Right atrium auricular region (tissue), 2 donors: ENCODE results near the gene PPID. TPM values are rescaled to one million over a fixed set of nuclear protein-coding genes. Genes with fewer than 3 reads are reported as not detected.
"Not testable (repeated sequence)": the region's sequence is repeated elsewhere in the genome, so short reads cannot be mapped to it uniquely, and the experiment has no call there.

Experiments
- DNase-seq: peaks from one replicate; pipeline ENCODE4 v3.0.0-alpha.2; 2019; ENCODE audit warnings: low spot score
- H3K27ac ChIP-seq, 2 donors: fragments of 200-600 bp; sonication (generic); 1 replicate in 1 of 2; 2 replicates in 1 of 2; pipeline ENCODE4 v1.5.1; 2016 to 2019
- H3K27me3 ChIP-seq, 2 donors: fragments of 200-600 bp; sonication (generic); one replicate each; pipeline versions ENCODE4 v1.5.1 to v1.6.0; 2017 to 2019
- H3K36me3 ChIP-seq: fragments of 200-600 bp; sonication (generic); one replicate; pipeline ENCODE4 v1.5.1; 2016
- H3K4me1 ChIP-seq, 2 donors: fragments of 200-600 bp; sonication (generic); one replicate each; pipeline versions ENCODE4 v1.5.1 to v1.6.0; 2017 to 2019
- H3K4me3 ChIP-seq, 2 donors: fragments of 200-600 bp; sonication (generic); 1 replicate in 1 of 2; 2 replicates in 1 of 2; pipeline ENCODE4 v1.5.1; 2017 to 2019; ENCODE audit warnings: mild to moderate bottlenecking in 1 of 2, moderate library complexity in 1 of 2
- H3K9me3 ChIP-seq, 2 donors: fragments of 200-600 bp; sonication (generic); one replicate each; pipeline ENCODE4 v1.5.1; 2019
- CTCF ChIP-seq, 2 donors: fragments of 200-600 bp; sonication (generic); IDR thresholded peaks; one replicate each; pipeline ENCODE4 v1.5.1; 2019; ENCODE audit warnings: antibody characterized with exemption in 2 of 2
- total RNA-seq, 2 donors: library from RNA; depleted of rRNA; stranded (reverse); fragments of >200 nt; gene quantifications; one replicate each; pipeline ENCODE4 v1.1.0, GENCODE V29; 2016

The PPID gene
- total RNA-seq, 2 donors from 2014 or later: 18.0 to 31.9 TPM

- H3K9me3 ChIP-seq: no peaks in the 10 kb centered on the region
- H3K27me3 ChIP-seq: no peaks in the 10 kb centered on the region
- no peak for TF ChIP-seq CTCF (IDR thresholded peaks at IDR 0.05)
- no peak overlapping the region for H3K27ac ChIP-seq
- DNase-seq: no peak
- no peaks in the 10 kb centered on the region for H3K4me1 ChIP-seq
- H3K4me3 ChIP-seq: no peak overlapping the region
- H3K36me3 ChIP-seq: no peaks in the 10 kb centered on the region
These were observed 35.5 kb upstream of the PPID start for GRCh38 chr4:158758703-158759102.

- Histone ChIP-seq H3K9me3 (no peaks in the 10 kb centered on the region), H3K36me3 (no peaks in the 10 kb centered on the region), H3K27me3 (no peaks in the 10 kb centered on the region), H3K27ac (no peak overlapping the region), H3K4me1 (no peaks in the 10 kb centered on the region), H3K4me3 (no peak overlapping the region)
- no peak for DNase-seq
- TF ChIP-seq CTCF (IDR thresholded peaks at IDR 0.05): no peak
These were observed 34.9 kb upstream of the PPID start for GRCh38 chr4:158758142-158758541.

- Histone ChIP-seq H3K4me1 (no peaks in the 10 kb centered on the region), H3K9me3 (no peaks in the 10 kb centered on the region), H3K4me3 (no peak overlapping the region), H3K36me3 (no peaks in the 10 kb centered on the region), H3K27ac (no peak overlapping the region), H3K27me3 (no peaks in the 10 kb centered on the region)
- TF ChIP-seq CTCF (IDR thresholded peaks at IDR 0.05): no peak
- no peak for DNase-seq
These were observed 33.4 kb upstream of the PPID start for GRCh38 chr4:158756588-158756987.

- H3K4me1 ChIP-seq, H3K27me3 ChIP-seq, DNase-seq, H3K27ac ChIP-seq, H3K4me3 ChIP-seq, H3K9me3 ChIP-seq, H3K36me3 ChIP-seq: not testable (repeated sequence)
These were observed 32.6 kb upstream of the PPID start for GRCh38 chr4:158755819-158756218.

- TF ChIP-seq CTCF (IDR thresholded peaks at IDR 0.05): no peak
- Histone ChIP-seq H3K4me3 (no peak overlapping the region), H3K36me3 (no peaks in the 10 kb centered on the region), H3K9me3 (no peaks in the 10 kb centered on the region), H3K27me3 (no peaks in the 10 kb centered on the region), H3K27ac (no peak overlapping the region), H3K4me1 (no peaks in the 10 kb centered on the region)
- no peak for DNase-seq
These were observed 31.4 kb upstream of the PPID start for GRCh38 chr4:158754385-158755180.

- H3K36me3 ChIP-seq: no peaks in the 10 kb centered on the region
- H3K9me3 ChIP-seq: no peaks in the 10 kb centered on the region
These were observed 27.2 kb upstream of the PPID start for GRCh38 chr4:158750379-158750778.

GRCh38 chr4:158746537-158746936 is 23.3 kb upstream of the PPID start:
- not testable (repeated sequence) for H3K4me1 ChIP-seq, H3K27me3 ChIP-seq, H3K36me3 ChIP-seq, H3K27ac ChIP-seq, H3K4me3 ChIP-seq, DNase-seq, H3K9me3 ChIP-seq

More at GRCh38 chr4:158750379-158750778, 27.2 kb upstream of the PPID start:
- Histone ChIP-seq H3K27me3 (no peaks in the 10 kb centered on the region), H3K4me1 (no peaks in the 10 kb centered on the region), H3K4me3 (no peak overlapping the region), H3K27ac (no peak overlapping the region)
- TF ChIP-seq CTCF (IDR thresholded peaks at IDR 0.05): no peak
- no peak for DNase-seq
